ENCODE data around the gene CD55.

Gene CD55

GRCh38 chr1:207291723-207292122 is 29.8 kb upstream of the CD55 start:
- Histone ChIP-seq H3K9ac (ENCODE audit: low read length) (no peak overlapping the region), H3K36me3 (ENCODE audit: low read length) (no peaks in the 10 kb centered on the region), H3K27ac (ENCODE audit: low read depth, low read length) (no peak overlapping the region), H3K4me3 (ENCODE audit: insufficient read depth, low read length, poor library complexity, severe bottlenecking) (no peak overlapping the region), H3K4me2 (ENCODE audit: low read depth, low read length, poor library complexity, severe bottlenecking) (no peak overlapping the region), H2AFZ (ENCODE audit: low read depth, low read length, severe bottlenecking) (no peak overlapping the region), H3F3A (ENCODE audit: insufficient read depth) (no peaks in the 10 kb centered on the region), H3K9me3 (ENCODE audit: insufficient read depth, low read length) (no peaks in the 10 kb centered on the region), H3K9me2 (replicated peaks; ENCODE audit: insufficient read depth, low read length) (no peaks in the 10 kb centered on the region), H3K27me3 (ENCODE audit: low read length) (no peaks in the 10 kb centered on the region), H4K20me1 (ENCODE audit: low read depth, low read length) (no peaks in the 10 kb centered on the region), H3K79me2 (ENCODE audit: insufficient read depth, low read length) (no peaks in the 10 kb centered on the region)
- no peak for TF ChIP-seq EZH2phosphoT487 (conservative IDR thresholded peaks at IDR 0.05; ENCODE audit: low read length)
- no peak for TF ChIP-seq CTCF (IDR thresholded peaks at IDR 0.05; ENCODE audit: insufficient read depth, low read length, poor library complexity, severe bottlenecking)

- H3K36me3 ChIP-seq (ENCODE audit: low read length), result no peaks in the 10 kb centered on the region
- no peaks in the 10 kb centered on the region for H3K9me2 ChIP-seq (replicated peaks; ENCODE audit: insufficient read depth, low read length)
- H3F3A ChIP-seq (ENCODE audit: insufficient read depth), result no peaks in the 10 kb centered on the region
- no peak overlapping the region for H3K4me3 ChIP-seq (ENCODE audit: insufficient read depth, low read length, poor library complexity, severe bottlenecking)
- H3K4me2 ChIP-seq (ENCODE audit: low read depth, low read length, poor library complexity, severe bottlenecking), result no peak overlapping the region
- H3K9me3 ChIP-seq (ENCODE audit: insufficient read depth, low read length), result no peaks in the 10 kb centered on the region
- H2AFZ ChIP-seq (ENCODE audit: low read depth, low read length, severe bottlenecking), result no peak overlapping the region
- no peaks in the 10 kb centered on the region for H3K79me2 ChIP-seq (ENCODE audit: insufficient read depth, low read length)
- no peaks in the 10 kb centered on the region for H4K20me1 ChIP-seq (ENCODE audit: low read depth, low read length)
- no peak overlapping the region for H3K9ac ChIP-seq (ENCODE audit: low read length)
- H3K27me3 ChIP-seq (ENCODE audit: low read length), result no peaks in the 10 kb centered on the region
- H3K27ac ChIP-seq (ENCODE audit: low read depth, low read length), result no peak overlapping the region
- TF ChIP-seq CTCF (IDR thresholded peaks at IDR 0.05; ENCODE audit: insufficient read depth, low read length, poor library complexity, severe bottlenecking) (no peak), EZH2phosphoT487 (conservative IDR thresholded peaks at IDR 0.05; ENCODE audit: low read length) (no peak)
Observed at GRCh38 chr1:207298186-207298585, 23.3 kb upstream of the CD55 start.

GRCh38 chr1:207298636-207299398 is 22.7 kb upstream of the CD55 start:
- no peak overlapping the region for H3K27ac ChIP-seq (ENCODE audit: low read depth, low read length)
- H3K9me3 ChIP-seq (ENCODE audit: insufficient read depth, low read length), result no peaks in the 10 kb centered on the region
- H3F3A ChIP-seq (ENCODE audit: insufficient read depth), result no peaks in the 10 kb centered on the region
- H3K9ac ChIP-seq (ENCODE audit: low read length), result no peak overlapping the region
- no peak overlapping the region for H2AFZ ChIP-seq (ENCODE audit: low read depth, low read length, severe bottlenecking)
- H4K20me1 ChIP-seq (ENCODE audit: low read depth, low read length), result no peaks in the 10 kb centered on the region
- no peaks in the 10 kb centered on the region for H3K27me3 ChIP-seq (ENCODE audit: low read length)
- H3K9me2 ChIP-seq (replicated peaks; ENCODE audit: insufficient read depth, low read length), result no peaks in the 10 kb centered on the region
- no peak overlapping the region for H3K4me2 ChIP-seq (ENCODE audit: low read depth, low read length, poor library complexity, severe bottlenecking)
- H3K4me3 ChIP-seq (ENCODE audit: insufficient read depth, low read length, poor library complexity, severe bottlenecking), result no peak overlapping the region
- H3K36me3 ChIP-seq (ENCODE audit: low read length), result no peaks in the 10 kb centered on the region
- TF ChIP-seq CTCF (IDR thresholded peaks at IDR 0.05; ENCODE audit: insufficient read depth, low read length, poor library complexity, severe bottlenecking), result no peak
- no peak for TF ChIP-seq EZH2phosphoT487 (conservative IDR thresholded peaks at IDR 0.05; ENCODE audit: low read length)
- no peaks in the 10 kb centered on the region for H3K79me2 ChIP-seq (ENCODE audit: insufficient read depth, low read length)
